Measurements from ENCODE around the gene PLCB1.

PLCB1 gene

GRCh38 chr20:8670207-8670892 lies 538.3 kb downstream of the PLCB1 start:
- no peak for DNase-seq

DNA sequence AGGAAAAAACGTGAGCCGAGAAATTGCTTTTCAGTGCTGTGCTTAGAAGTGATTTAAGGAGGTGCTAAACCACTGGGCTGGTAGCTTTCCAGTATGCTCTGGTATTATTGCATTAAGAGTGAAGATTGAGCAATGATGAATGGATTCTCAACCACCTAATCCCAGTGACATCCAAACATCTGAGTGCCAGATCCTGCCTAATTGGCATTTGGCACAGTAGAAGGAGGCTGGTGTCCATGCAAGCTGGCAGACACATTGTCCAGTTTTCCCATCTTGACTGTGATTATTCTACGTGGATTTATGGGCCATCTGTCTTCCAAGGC lies 538.8 kb downstream of the PLCB1 start:
- no peak for DNase-seq

DNA sequence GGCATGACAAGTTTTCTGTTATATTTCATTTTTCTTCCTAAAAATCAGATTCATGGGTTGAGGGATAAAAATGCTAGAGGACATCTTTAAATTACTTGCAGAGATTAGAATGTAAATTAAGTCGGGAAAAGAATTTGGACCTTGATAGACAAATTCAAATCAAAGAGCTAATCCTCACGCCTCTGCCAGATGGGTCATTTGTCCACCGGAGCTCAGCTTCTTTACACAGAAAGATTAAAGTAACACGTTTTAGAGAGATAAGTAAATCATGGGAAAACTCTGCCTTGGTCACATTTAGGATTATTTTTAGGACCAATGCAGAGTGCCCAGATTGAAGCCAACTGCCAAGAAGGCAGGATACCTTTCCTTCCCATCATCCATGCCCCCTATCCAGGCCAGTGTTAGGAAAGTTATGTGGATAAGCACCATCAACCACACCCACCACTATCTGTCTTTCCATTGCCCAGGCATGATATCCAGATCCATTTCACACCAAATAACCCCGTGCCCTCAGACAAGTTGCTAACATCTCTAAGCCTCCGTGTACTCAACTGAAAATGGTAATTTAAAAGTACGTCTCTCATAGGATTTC lies 539.4 kb downstream of the PLCB1 start:
- no peak for DNase-seq

GRCh38 chr20:8673116-8673515 lies 541.0 kb downstream of the PLCB1 start:
- DNase-seq: no peak

DNA sequence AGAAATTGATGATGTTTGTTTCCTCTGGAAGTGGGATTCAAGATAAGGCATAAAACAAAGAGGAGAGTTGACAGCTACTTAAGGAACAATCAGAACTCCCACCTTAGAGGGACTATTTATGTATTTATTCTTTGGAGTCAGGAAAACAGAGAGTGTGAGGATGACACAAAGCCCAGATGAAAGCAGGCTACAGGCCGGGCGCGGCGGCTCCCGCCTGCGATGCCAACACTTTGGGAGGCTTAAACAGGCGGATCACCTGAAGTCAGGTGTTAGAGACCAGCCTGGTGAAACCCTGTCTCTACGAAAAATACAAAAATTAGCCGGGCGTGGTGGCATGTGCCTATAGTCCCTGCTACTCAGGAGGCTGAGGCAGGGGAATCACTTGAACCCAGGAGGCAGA lies 543.8 kb downstream of the PLCB1 start:
- no peak for DNase-seq

DNA sequence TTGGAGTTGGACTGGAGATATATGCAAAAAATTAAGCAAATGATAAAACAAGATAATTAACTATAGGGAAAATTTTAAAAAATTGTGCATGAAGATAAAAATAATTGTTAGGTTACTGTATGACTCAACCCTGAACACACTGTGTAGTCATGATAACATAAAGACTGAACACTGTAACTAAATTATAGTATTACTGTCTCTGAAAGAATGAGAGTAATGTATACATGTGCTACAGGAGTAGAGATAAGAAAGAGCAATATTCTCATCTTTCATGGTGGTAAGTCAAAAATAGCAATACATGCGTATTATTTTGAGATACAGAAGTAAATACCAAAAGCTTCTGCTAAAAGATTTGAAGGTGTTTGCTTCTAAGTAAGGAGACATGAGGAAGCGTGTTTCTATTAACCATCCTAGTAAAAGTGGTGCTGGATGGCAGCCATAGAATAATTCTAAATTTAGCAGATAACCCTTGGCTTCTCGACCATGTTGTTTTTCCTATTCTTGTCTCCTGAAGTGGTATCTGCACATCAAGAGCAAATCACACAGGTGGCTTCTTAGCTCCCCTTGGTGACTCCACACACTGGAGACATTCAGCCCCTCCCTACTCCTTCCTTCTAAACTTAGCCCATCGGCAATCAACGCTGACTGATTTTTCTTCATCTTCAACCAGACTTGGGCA lies 546.2 kb downstream of the PLCB1 start:
- no peak for DNase-seq

GRCh38 chr20:8689337-8689736 lies 557.3 kb downstream of the PLCB1 start:
- no peak for DNase-seq

DNA sequence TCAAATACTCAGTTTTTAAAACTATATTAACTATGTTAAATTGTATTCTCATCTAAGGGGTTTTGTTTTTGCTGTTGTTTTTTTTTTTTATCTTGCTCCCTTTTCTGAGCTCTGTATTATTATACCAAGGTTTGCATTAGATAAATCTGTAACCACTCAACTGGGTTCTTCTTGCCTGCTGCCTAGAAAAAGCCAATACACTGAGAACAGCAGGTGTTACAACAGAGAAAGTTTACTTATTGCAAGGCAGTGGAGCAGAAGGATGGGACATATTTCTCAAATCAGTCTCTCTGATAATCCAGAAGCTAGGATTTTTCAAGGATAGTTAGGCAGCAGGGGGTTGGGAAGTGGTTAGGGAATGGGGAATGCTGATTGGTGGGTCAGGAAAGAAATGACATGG lies 558.0 kb downstream of the PLCB1 start:
- no peak for DNase-seq

DNA sequence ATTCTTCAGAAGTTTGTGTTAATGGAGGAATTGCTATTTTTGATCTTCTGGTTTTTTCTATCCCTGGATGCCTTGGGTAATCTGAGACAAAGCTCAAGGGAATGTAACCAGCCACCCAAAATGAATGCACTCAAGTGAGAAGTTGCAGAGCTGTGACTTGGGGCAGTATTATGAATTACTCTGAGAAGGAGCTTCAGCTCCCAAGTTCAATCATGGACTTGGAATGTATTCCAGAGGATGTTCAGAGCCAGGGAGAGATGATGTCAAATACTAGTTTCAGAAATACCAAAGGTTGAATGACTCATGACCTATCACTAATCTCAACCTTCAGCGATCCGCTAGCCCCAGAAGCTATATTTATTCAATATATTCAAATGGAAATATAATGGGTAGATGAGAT lies 561.6 kb downstream of the PLCB1 start:
- DNase-seq: no peak

- no peak for DNase-seq
These were observed 568.7 kb downstream of the PLCB1 start for GRCh38 chr20:8700756-8701155.

- no peak for DNase-seq
These were observed 575.1 kb downstream of the PLCB1 start for GRCh38 chr20:8706961-8707700.

GRCh38 chr20:8709627-8710026 lies 577.6 kb downstream of the PLCB1 start:
- no peak for DNase-seq

GRCh38 chr20:8711501-8711900 lies 579.4 kb downstream of the PLCB1 start:
- peak; percentile 85 for DNase-seq

DNA sequence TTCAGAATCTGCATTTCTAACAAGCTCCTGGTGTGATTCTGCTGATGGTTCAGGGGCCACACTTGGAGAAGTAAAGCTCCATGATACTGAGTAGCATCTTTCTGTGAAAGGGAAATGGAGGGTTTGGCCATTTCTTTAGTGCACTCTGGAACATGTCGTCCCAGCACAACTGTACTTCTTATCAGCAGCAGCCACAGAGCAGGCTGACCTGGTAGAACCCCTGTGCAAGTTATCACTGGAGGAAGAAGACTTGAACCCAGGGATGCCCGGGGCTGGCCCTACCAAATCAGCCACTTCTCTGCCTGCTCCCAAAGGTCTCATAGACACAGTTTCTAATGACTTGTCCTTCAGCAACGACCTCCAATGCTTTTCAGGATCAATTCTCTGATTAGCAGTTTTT lies 582.1 kb downstream of the PLCB1 start:
- DNase-seq: peak; percentile 63

GRCh38 chr20:8718279-8718678 lies 586.2 kb downstream of the PLCB1 start:
- no peak for DNase-seq

- DNase-seq: no peak
These were observed 588.0 kb downstream of the PLCB1 start for GRCh38 chr20:8720089-8720488.

DNA sequence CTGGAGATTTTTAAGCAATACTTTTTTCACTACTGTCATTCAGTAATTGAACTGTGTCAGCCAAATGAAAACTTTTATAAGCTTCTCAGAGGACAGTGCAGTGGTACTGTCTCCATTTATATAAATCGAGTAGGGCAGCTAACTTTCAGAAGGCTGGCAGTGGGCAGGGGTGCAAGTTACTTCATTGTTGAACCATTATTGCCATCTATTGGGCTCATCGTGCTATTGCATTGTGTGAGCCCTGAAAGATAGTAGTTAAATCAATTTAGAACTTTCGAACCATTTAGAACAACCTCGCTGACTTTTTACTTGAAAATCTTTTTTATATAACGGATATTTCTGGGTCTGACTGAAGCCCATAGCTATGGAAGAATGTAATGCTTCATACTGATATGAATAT lies 589.0 kb downstream of the PLCB1 start:
- DNase-seq: peak; percentile 87

GRCh38 chr20:8722277-8722928 lies 590.3 kb downstream of the PLCB1 start:
- DNase-seq: peak; percentile 85

DNA sequence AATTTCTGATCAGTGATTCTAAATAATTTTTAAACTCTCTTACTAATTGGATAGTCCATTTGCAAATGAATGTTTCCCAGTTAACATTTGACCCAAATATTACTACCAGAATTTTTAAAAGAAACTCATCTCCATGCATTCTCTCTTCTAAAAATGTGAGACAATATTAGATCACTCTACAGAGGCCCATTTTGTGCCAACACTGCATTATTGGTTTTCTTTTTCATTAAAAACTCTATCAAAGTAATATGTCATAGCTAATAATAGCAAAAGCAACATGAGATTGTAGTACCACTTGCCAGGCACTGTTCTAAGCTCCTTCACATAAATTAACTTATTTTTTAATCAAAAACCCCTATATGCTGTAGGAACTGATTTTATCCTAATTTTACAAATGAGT lies 591.2 kb downstream of the PLCB1 start:
- no peak for DNase-seq

- no peak for DNase-seq
These were observed 592.8 kb downstream of the PLCB1 start for GRCh38 chr20:8724884-8725283.

- DNase-seq: peak; percentile 52
These were observed 594.4 kb downstream of the PLCB1 start for GRCh38 chr20:8726460-8726859.

- DNase-seq: no peak
These were observed 602.9 kb downstream of the PLCB1 start for GRCh38 chr20:8735014-8735413.

DNA sequence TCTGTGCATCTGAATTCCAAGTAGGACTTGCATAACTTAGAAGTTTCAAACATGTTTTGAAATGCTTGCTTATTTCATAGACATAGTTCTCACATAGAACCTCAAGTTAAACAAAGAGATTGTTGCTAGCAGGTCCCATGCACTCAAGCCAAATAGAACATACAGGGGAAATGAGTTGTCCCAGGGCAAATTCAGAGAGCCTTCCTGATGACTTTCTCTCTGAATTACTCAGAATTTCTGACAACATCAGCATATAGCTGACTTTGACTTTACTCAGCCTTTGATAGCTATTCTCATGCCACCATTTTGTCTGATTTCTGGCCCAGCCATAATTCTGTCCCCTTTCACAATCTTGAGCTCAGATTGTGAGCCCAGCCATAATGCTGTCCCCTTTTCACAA lies 603.6 kb downstream of the PLCB1 start:
- no peak for DNase-seq
